ENCODE results near the gene GDPD3. TPM values are rescaled to one million over a fixed set of nuclear protein-coding genes. Genes with fewer than 3 reads are reported as not detected.

The GDPD3 gene
- total and polyA plus RNA-seq, 9 of the 15 experiments (the other 6 are each of a cell fraction or from before 2014, with no cell fraction given): 0.47 to 3.9 (median 1.1) TPM

- no peak for TF ChIP-seq CUX1 (CRISPR knock-in tag; IDR thresholded peaks at IDR 0.05)
- TF ChIP-seq ZFP1 (CRISPR knock-in tag; IDR thresholded peaks at IDR 0.05): no peak
- no peak for TF ChIP-seq ZNF408 (CRISPR knock-in tag; IDR thresholded peaks at IDR 0.05; ENCODE audit: low read depth)
- no peak for TF ChIP-seq MLX (CRISPR knock-in tag; conservative IDR thresholded peaks at IDR 0.05)
- peak; percentile 54 to 61; a peak in 1 of 4 replicates for TF ChIP-seq TBL1XR1 (IDR thresholded peaks at IDR 0.05; ENCODE audit: low read length in 2 of 2)
- TF ChIP-seq KAT2B (IDR thresholded peaks at IDR 0.05; ENCODE audit: low read depth, low read length): no peak
- no peak; a peak in 1 of 4 replicates for TF ChIP-seq TEAD1 (CRISPR knock-in tag; IDR thresholded peaks at IDR 0.05)
- peak in 1 of 2 experiments; percentile 98 for TF ChIP-seq AFF1 (IDR thresholded peaks at IDR 0.05; ENCODE audit: low read depth in 1 of 2, partially characterized antibody in 2 of 2)
- peak; percentile 68; the same call in 1 of the 2 replicates for TF ChIP-seq GABPB1 (CRISPR knock-in tag; IDR thresholded peaks at IDR 0.05)
- no peak for TF ChIP-seq BDP1 (IDR thresholded peaks at IDR 0.05; ENCODE audit: insufficient read depth, insufficient read length)
- no peak for TF ChIP-seq MCM5 (IDR thresholded peaks at IDR 0.05; ENCODE audit: low read depth)
- no peak for TF ChIP-seq TEAD2 (tag; IDR thresholded peaks at IDR 0.05)
- no peak for TF ChIP-seq U2AF2 (optimal IDR thresholded peaks at IDR 0.05; ENCODE audit: low read depth, low read length)
- no peak for TF ChIP-seq POLR3A (IDR thresholded peaks at IDR 0.05; ENCODE audit: borderline replicate concordance, extremely low read depth, insufficient read depth, insufficient read length)
- TF ChIP-seq NBN (IDR thresholded peaks at IDR 0.05; ENCODE audit: low read depth): no peak; the same call in 1 of the 2 replicates
- TF ChIP-seq ARNT (IDR thresholded peaks at IDR 0.05): no peak
- TF ChIP-seq COPS2 (conservative IDR thresholded peaks at IDR 0.05): no peak
These were observed 21.6 kb downstream of the GDPD3 start, which contains the start of gene TBX6 (continued) for GRCh38 chr16:30091474-30092372.

Data from K562 (cell line).